Natural killer cell (primary cell): ENCODE results near the gene BPHL. TPM values are rescaled to one million over a fixed set of nuclear protein-coding genes. Genes with fewer than 3 reads are reported as not detected.
"Not testable (repeated sequence)": the region's sequence is repeated elsewhere in the genome, so short reads cannot be mapped to it uniquely, and the experiment has no call there.

Experiments used
- ATAC-seq, 3 donors: fragments of 150-1000 bp in 2 of 3; fragments of 200-7000 bp in 1 of 3; cut with Tn5 transposase; 1 replicate in 1 of 3; 2 replicates in 2 of 3; pipeline ENCODE4 v1.10.0; 2021; ENCODE audit warnings: mild to moderate bottlenecking in 2 of 3, moderate library complexity in 2 of 3
- DNase-seq, 2 donors: peaks; one replicate each; pipeline versions ENCODE4 v3.0.0 to v3.0.0-alpha.2; 2013 to 2021; ENCODE audit warnings: mixed read lengths in 1 of 2
- H3K27ac ChIP-seq: one replicate; pipeline ENCODE4 v1.5.1; 2013; ENCODE audit warnings: mild to moderate bottlenecking, low read length
- H3K27me3 ChIP-seq: one replicate; pipeline ENCODE4 v1.6.1; 2013; ENCODE audit warnings: low read length; ENCODE audit not compliant: control insufficient read depth, insufficient read depth
- H3K36me3 ChIP-seq: one replicate; pipeline ENCODE4 v1.6.1; 2013; ENCODE audit warnings: low read length; ENCODE audit not compliant: control insufficient read depth, insufficient read depth
- H3K4me1 ChIP-seq: one replicate; pipeline ENCODE4 v1.6.1; 2013; ENCODE audit warnings: low read length; ENCODE audit not compliant: control insufficient read depth, insufficient read depth
- H3K4me3 ChIP-seq: one replicate; pipeline ENCODE4 v1.5.1; 2013; ENCODE audit warnings: low read length
- H3K9me3 ChIP-seq: one replicate; pipeline ENCODE4 v1.6.1; 2013; ENCODE audit warnings: low read length; ENCODE audit not compliant: control insufficient read depth, insufficient read depth
- H3K27ac Mint-ChIP-seq, 2 donors: one replicate each; pipeline ENCODE4 v1.8.0; 2022; ENCODE audit warnings: mild to moderate bottlenecking in 2 of 2, mixed read lengths in 2 of 2, moderate library complexity in 1 of 2
- H3K27me3 Mint-ChIP-seq, 2 donors: one replicate each; pipeline ENCODE4 v1.8.0; 2022; ENCODE audit warnings: low read depth in 2 of 2, mixed read lengths in 2 of 2
- H3K36me3 Mint-ChIP-seq: one replicate; pipeline ENCODE4 v1.8.0; 2022; ENCODE audit warnings: mixed read lengths
- H3K4me1 Mint-ChIP-seq, 2 donors: one replicate each; pipeline ENCODE4 v1.8.0; 2022; ENCODE audit warnings: mixed read lengths in 2 of 2
- H3K4me3 Mint-ChIP-seq: one replicate; pipeline ENCODE4 v1.8.0; 2022; ENCODE audit warnings: mild to moderate bottlenecking, moderate library complexity, mixed read lengths
- H3K9me3 Mint-ChIP-seq, 2 donors: one replicate each; pipeline ENCODE4 v1.8.0; 2022; ENCODE audit warnings: mixed read lengths in 2 of 2
- CTCF ChIP-seq: fragments of 200-600 bp; IDR thresholded peaks from one replicate; pipeline ENCODE4 v1.8.0; 2022; ENCODE audit warnings: antibody characterized with exemption
- WGBS: methylation state at CpG from one replicate; pipeline ENCODE4 v1.1.7; 2013; ENCODE audit warnings: missing lambda C conversion rate; ENCODE audit not compliant: insufficient coverage; 5-methylcytosine and 5-hydroxymethylcytosine counted together
- intact Hi-C: fragments of 100-400 bp; cut with micrococcal nuclease; formaldehyde crosslinking; loops from one replicate; pipeline ENCODE4 v1.14.2; 2022
- total RNA-seq, 4 donors: library from RNA; stranded (reverse); fragments of 120-200 nt in 1 of 4; gene quantifications; one replicate each; pipeline versions ENCODE4 v1.2.3 to v1.2.4, GENCODE V29; 2013 to 2022

The BPHL gene
- total RNA-seq, 3 donors from 2014 or later (not counting 1 experiment from before 2014, with no cell fraction given), result 2.9 to 5.9 (median 5.7) TPM

GRCh38 chr6:3170676-3171075 is 52.2 kb downstream of the BPHL start:
- H3K4me3 ChIP-seq, H3K36me3 ChIP-seq, H3K9me3 Mint-ChIP-seq, H3K27ac Mint-ChIP-seq, DNase-seq, H3K27ac ChIP-seq, H3K4me1 ChIP-seq, H3K4me1 Mint-ChIP-seq, H3K4me3 Mint-ChIP-seq, H3K36me3 Mint-ChIP-seq, intact Hi-C loops, H3K27me3 ChIP-seq, ATAC-seq, H3K9me3 ChIP-seq: not testable (repeated sequence)
- WGBS, result 93% methylated on average over 24 of the region's 24 CpGs
- peaks cover 19 to 21% of the 10 kb centered on the region in 2 donors for H3K27me3 Mint-ChIP-seq

GRCh38 chr6:3171313-3172175 is 53.0 kb downstream of the BPHL start:
- H3K27me3 Mint-ChIP-seq, result peaks cover 14 to 18% of the 10 kb centered on the region in 2 donors
- H3K27ac Mint-ChIP-seq, H3K4me1 ChIP-seq, H3K9me3 ChIP-seq, DNase-seq, H3K4me3 ChIP-seq, ATAC-seq, intact Hi-C loops, H3K36me3 ChIP-seq, H3K27me3 ChIP-seq, H3K4me1 Mint-ChIP-seq, H3K9me3 Mint-ChIP-seq, H3K27ac ChIP-seq, H3K36me3 Mint-ChIP-seq, H3K4me3 Mint-ChIP-seq: not testable (repeated sequence)
- WGBS, result 91% methylated on average over 17 of the region's 17 CpGs

DNA sequence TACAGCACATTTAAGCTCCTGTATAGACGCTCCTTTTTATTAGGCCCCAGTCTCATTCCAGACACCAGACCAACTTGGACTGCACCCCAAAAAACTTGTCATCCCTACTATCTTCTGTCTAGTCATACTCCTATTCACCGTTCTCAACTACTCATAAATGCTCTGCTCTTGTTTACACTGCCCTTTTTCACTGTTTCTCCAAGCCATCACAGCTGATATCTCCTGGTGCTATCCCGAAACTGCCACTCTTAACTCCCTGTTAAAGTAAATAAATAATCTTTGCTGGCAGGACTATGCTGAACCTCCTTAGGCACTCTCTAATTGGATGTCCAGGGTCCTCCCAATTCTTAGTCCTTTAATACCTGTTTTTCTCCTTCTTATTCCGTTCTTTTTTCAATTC is 54.3 kb downstream of the BPHL start:
- 92% methylated on average over 4 of the region's 4 CpGs for WGBS
- H3K4me3 Mint-ChIP-seq, intact Hi-C loops: not testable (repeated sequence)

DNA sequence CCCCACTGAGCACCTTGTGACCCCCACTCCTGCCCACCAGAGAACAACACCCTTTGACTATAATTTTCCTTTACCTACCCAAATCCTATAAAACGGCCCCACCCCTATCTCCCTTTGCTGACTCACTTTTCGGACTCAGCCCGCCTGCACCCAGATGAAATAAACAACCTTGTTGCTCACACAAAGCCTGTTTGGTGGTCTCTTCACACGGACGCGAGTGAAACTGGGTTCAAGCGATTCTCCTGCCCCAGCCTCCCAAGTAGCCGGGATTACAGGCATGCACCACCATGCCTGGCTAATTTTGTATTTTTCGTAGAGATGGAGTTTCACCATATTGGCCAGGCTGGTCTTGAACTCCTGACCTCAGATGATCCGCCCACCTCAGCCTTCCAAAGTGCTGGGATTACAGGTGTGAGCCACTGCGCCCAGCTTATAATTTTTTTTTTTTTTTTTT is 55.2 kb downstream of the BPHL start:
- H3K27me3 ChIP-seq, H3K4me3 ChIP-seq, intact Hi-C loops: not testable (repeated sequence)

More for the DNA sequence above, 54.3 kb downstream of the BPHL start:
- H3K27ac ChIP-seq, H3K36me3 Mint-ChIP-seq, H3K27ac Mint-ChIP-seq, DNase-seq, H3K9me3 Mint-ChIP-seq, H3K36me3 ChIP-seq, H3K27me3 Mint-ChIP-seq, H3K4me1 Mint-ChIP-seq, ATAC-seq, H3K27me3 ChIP-seq, H3K9me3 ChIP-seq, H3K4me1 ChIP-seq, H3K4me3 ChIP-seq: not testable (repeated sequence)

GRCh38 chr6:3175715-3176402 is 57.3 kb downstream of the BPHL start:
- no peak overlapping the region for H3K4me3 Mint-ChIP-seq
- H3K27me3 Mint-ChIP-seq, result peaks cover 0 to 14% of the 10 kb centered on the region in 2 donors
- Histone ChIP-seq H3K4me1 (no peaks in the 10 kb centered on the region), H3K4me3 (no peak overlapping the region), H3K27ac (no peak overlapping the region), H3K36me3 (no peaks in the 10 kb centered on the region), H3K9me3 (no peaks in the 10 kb centered on the region), H3K27me3 (no peaks in the 10 kb centered on the region)
- ATAC-seq (no peak), DNase-seq (no peak)
- TF ChIP-seq CTCF, result no peak
- no peak overlapping the region for H3K27ac Mint-ChIP-seq
- no peaks in the 10 kb centered on the region for H3K36me3 Mint-ChIP-seq
- H3K9me3 Mint-ChIP-seq, result no peaks in the 10 kb centered on the region
- intact Hi-C loops, result no loop called here
- 73% methylated on average over 11 of the region's 11 CpGs for WGBS
- H3K4me1 Mint-ChIP-seq, result no peaks in the 10 kb centered on the region

More for the DNA sequence above, 55.2 kb downstream of the BPHL start:
- not testable (repeated sequence) for ATAC-seq, H3K27me3 Mint-ChIP-seq, DNase-seq, H3K4me1 ChIP-seq, H3K4me3 Mint-ChIP-seq, H3K36me3 Mint-ChIP-seq, H3K9me3 Mint-ChIP-seq, H3K36me3 ChIP-seq, H3K9me3 ChIP-seq, H3K27ac ChIP-seq, H3K27ac Mint-ChIP-seq, H3K4me1 Mint-ChIP-seq
- WGBS, result 92% methylated on average over 11 of the region's 11 CpGs
